Measurements from ENCODE around the gene YWHAQ.

DNA sequence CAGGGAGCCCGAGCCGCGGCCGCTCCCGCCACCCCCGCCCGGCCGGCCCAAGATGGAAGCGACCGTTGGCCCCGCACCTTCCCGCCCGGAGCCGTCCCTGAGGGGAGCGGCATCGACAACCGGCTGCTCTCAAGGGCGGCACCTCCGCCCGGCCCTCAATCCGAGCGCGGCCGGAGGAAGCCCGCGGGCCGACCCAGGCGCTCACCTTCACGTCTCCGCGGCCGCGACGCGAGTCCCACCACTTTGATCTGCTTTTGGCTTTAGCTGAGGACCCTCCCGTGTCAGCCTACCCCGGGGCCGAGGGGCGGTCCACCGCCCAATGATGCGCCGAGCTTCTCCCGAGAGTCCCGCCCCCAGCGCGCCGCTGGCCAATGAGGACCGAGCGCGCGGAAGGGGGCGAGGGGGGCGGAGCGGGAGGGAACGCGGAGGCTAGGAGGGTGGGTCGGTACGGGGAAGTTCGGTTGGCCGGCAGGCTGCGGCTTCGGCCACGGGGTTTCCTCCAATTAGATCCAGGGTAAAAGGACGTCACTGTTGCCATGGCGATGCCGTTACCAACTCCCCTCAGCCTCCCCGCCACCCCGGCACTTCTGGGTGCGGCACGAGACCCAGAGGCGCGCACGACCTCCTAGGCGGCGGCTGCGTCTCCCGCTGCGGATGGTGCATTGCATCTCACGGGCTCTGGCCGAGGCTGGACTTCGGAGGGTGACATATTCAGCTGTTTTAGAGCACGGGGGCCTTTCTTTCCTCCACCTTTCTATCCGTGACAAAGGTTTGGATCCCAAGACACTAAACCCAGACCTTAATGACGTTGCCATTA is at the start of gene YWHAQ:
- TF ChIP-seq, protein P1, sequence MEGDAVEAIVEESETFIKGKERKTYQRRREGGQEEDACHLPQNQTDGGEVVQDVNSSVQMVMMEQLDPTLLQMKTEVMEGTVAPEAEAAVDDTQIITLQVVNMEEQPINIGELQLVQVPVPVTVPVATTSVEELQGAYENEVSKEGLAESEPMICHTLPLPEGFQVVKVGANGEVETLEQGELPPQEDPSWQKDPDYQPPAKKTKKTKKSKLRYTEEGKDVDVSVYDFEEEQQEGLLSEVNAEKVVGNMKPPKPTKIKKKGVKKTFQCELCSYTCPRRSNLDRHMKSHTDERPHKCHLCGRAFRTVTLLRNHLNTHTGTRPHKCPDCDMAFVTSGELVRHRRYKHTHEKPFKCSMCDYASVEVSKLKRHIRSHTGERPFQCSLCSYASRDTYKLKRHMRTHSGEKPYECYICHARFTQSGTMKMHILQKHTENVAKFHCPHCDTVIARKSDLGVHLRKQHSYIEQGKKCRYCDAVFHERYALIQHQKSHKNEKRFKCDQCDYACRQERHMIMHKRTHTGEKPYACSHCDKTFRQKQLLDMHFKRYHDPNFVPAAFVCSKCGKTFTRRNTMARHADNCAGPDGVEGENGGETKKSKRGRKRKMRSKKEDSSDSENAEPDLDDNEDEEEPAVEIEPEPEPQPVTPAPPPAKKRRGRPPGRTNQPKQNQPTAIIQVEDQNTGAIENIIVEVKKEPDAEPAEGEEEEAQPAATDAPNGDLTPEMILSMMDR (IDR thresholded peaks at IDR 0.05): no peak
- TF ChIP-seq POLR2AphosphoS5 (IDR thresholded peaks at IDR 0.05): peak; percentile 92 to 99 (median 98)
- TF ChIP-seq POLR2A (IDR thresholded peaks at IDR 0.05): peak in 2 of 4 donors; percentile 83 to 90
- TF ChIP-seq EP300 (IDR thresholded peaks at IDR 0.05): no peak
